ENCODE results near the gene UBE2E2.

UBE2E2 gene

GRCh38 chr3:23276913-23277658 lies 74.0 kb downstream of the UBE2E2 start:
- 0 out of 2 replicates have a peak, but pooled peaks cover 4% of the 10 kb centered on the region for H3K9me3 ChIP-seq (ENCODE audit: insufficient read depth, low read depth, low read length)
- no peak overlapping the region for H3K4me3 ChIP-seq (ENCODE audit: low read length)
- 87% methylated on average over 6 of the region's 7 CpGs for WGBS
- H3K27ac ChIP-seq (ENCODE audit: low read depth, low read length), result no peak overlapping the region
- H3K4me1 ChIP-seq (ENCODE audit: insufficient read depth, low read length), result peaks cover 11% of the 10 kb centered on the region; the same call in 1 of the 2 replicates
- H3K27me3 ChIP-seq (ENCODE audit: insufficient read depth, low read length), result no peaks in the 10 kb centered on the region
- H3K9ac ChIP-seq (ENCODE audit: low read depth, low read length), result no peak overlapping the region
- H3K36me3 ChIP-seq (ENCODE audit: insufficient read depth, low read length), result no peaks in the 10 kb centered on the region

GRCh38 chr3:23277688-23278087 lies 74.6 kb downstream of the UBE2E2 start:
- no peak overlapping the region for H3K27ac ChIP-seq (ENCODE audit: low read depth, low read length)
- H3K4me1 ChIP-seq (ENCODE audit: insufficient read depth, low read length), result peaks cover 11% of the 10 kb centered on the region; the same call in 1 of the 2 replicates
- no peak overlapping the region for H3K9ac ChIP-seq (ENCODE audit: low read depth, low read length)
- H3K4me3 ChIP-seq (ENCODE audit: low read length), result no peak overlapping the region
- no peaks in the 10 kb centered on the region for H3K36me3 ChIP-seq (ENCODE audit: insufficient read depth, low read length)
- no peaks in the 10 kb centered on the region for H3K9me3 ChIP-seq (ENCODE audit: insufficient read depth, low read depth, low read length)
- WGBS, result 86% methylated on average over 2 of the region's 3 CpGs
- H3K27me3 ChIP-seq (ENCODE audit: insufficient read depth, low read length), result no peaks in the 10 kb centered on the region

GRCh38 chr3:23283625-23284024 lies 80.5 kb downstream of the UBE2E2 start:
- H3K36me3 ChIP-seq (ENCODE audit: insufficient read depth, low read length), result no peaks in the 10 kb centered on the region
- H3K9ac ChIP-seq (ENCODE audit: low read depth, low read length), result no peak overlapping the region
- H3K4me1 ChIP-seq (ENCODE audit: insufficient read depth, low read length), result peaks cover 8% of the 10 kb centered on the region
- H3K27me3 ChIP-seq (ENCODE audit: insufficient read depth, low read length), result no peaks in the 10 kb centered on the region
- no peak overlapping the region for H3K4me3 ChIP-seq (ENCODE audit: low read length)
- H3K9me3 ChIP-seq (ENCODE audit: insufficient read depth, low read depth, low read length), result no peaks in the 10 kb centered on the region
- no peak overlapping the region for H3K27ac ChIP-seq (ENCODE audit: low read depth, low read length)
- 88% methylated on average over 5 of the region's 5 CpGs for WGBS

- H3K36me3 ChIP-seq (ENCODE audit: insufficient read depth, low read length), result no peaks in the 10 kb centered on the region
- H3K4me1 ChIP-seq (ENCODE audit: insufficient read depth, low read length), result peaks cover 12% of the 10 kb centered on the region
- H3K27me3 ChIP-seq (ENCODE audit: insufficient read depth, low read length), result no peaks in the 10 kb centered on the region
- H3K4me3 ChIP-seq (ENCODE audit: low read length), result no peak overlapping the region
- no peak overlapping the region for H3K9ac ChIP-seq (ENCODE audit: low read depth, low read length)
- 91% methylated on average over 1 of the region's 1 CpG for WGBS
- no peaks in the 10 kb centered on the region for H3K9me3 ChIP-seq (ENCODE audit: insufficient read depth, low read depth, low read length)
- H3K27ac ChIP-seq (ENCODE audit: low read depth, low read length), result no peak overlapping the region
These were observed 85.2 kb downstream of the UBE2E2 start for GRCh38 chr3:23288286-23288685.

- Histone ChIP-seq H3K27ac (ENCODE audit: low read depth, low read length) (no peak overlapping the region), H3K4me1 (ENCODE audit: insufficient read depth, low read length) (peaks cover 12% of the 10 kb centered on the region), H3K27me3 (ENCODE audit: insufficient read depth, low read length) (no peaks in the 10 kb centered on the region), H3K36me3 (ENCODE audit: insufficient read depth, low read length) (no peaks in the 10 kb centered on the region), H3K4me3 (ENCODE audit: low read length) (no peak overlapping the region), H3K9ac (ENCODE audit: low read depth, low read length) (no peak overlapping the region), H3K9me3 (ENCODE audit: insufficient read depth, low read depth, low read length) (no peaks in the 10 kb centered on the region)
- WGBS, result 33% methylated on average over 1 of the region's 2 CpGs
These were observed 85.6 kb downstream of the UBE2E2 start for GRCh38 chr3:23288715-23289114.

- Histone ChIP-seq H3K27ac (ENCODE audit: low read depth, low read length) (no peak overlapping the region), H3K9ac (ENCODE audit: low read depth, low read length) (no peak overlapping the region), H3K9me3 (ENCODE audit: insufficient read depth, low read depth, low read length) (no peaks in the 10 kb centered on the region), H3K4me1 (ENCODE audit: insufficient read depth, low read length) (peaks cover 12% of the 10 kb centered on the region), H3K36me3 (ENCODE audit: insufficient read depth, low read length) (no peaks in the 10 kb centered on the region), H3K4me3 (ENCODE audit: low read length) (no peak overlapping the region), H3K27me3 (ENCODE audit: insufficient read depth, low read length) (no peaks in the 10 kb centered on the region)
- 95% methylated on average over 1 of the region's 1 CpG for WGBS
These were observed 89.3 kb downstream of the UBE2E2 start for GRCh38 chr3:23292432-23292831.

- Histone ChIP-seq H3K27ac (ENCODE audit: low read depth, low read length) (no peak overlapping the region), H3K9ac (ENCODE audit: low read depth, low read length) (no peak overlapping the region), H3K4me3 (ENCODE audit: low read length) (no peak overlapping the region), H3K4me1 (ENCODE audit: insufficient read depth, low read length) (no peaks in the 10 kb centered on the region; the same call in 1 of the 2 replicates), H3K27me3 (ENCODE audit: insufficient read depth, low read length) (no peaks in the 10 kb centered on the region), H3K36me3 (ENCODE audit: insufficient read depth, low read length) (no peaks in the 10 kb centered on the region), H3K9me3 (ENCODE audit: insufficient read depth, low read depth, low read length) (no peaks in the 10 kb centered on the region)
These were observed 91.8 kb downstream of the UBE2E2 start for GRCh38 chr3:23294770-23295387.

GRCh38 chr3:23301819-23302218 lies 98.7 kb downstream of the UBE2E2 start:
- H3K9me3 ChIP-seq (ENCODE audit: insufficient read depth, low read depth, low read length), result no peaks in the 10 kb centered on the region
- 95% methylated on average over 5 of the region's 5 CpGs for WGBS
- H3K27ac ChIP-seq (ENCODE audit: low read depth, low read length), result no peak overlapping the region
- H3K9ac ChIP-seq (ENCODE audit: low read depth, low read length), result no peak overlapping the region
- no peak overlapping the region for H3K4me3 ChIP-seq (ENCODE audit: low read length)
- no peaks in the 10 kb centered on the region for H3K4me1 ChIP-seq (ENCODE audit: insufficient read depth, low read length)
- no peaks in the 10 kb centered on the region for H3K27me3 ChIP-seq (ENCODE audit: insufficient read depth, low read length)
- no peaks in the 10 kb centered on the region for H3K36me3 ChIP-seq (ENCODE audit: insufficient read depth, low read length)

- Histone ChIP-seq H3K36me3 (ENCODE audit: insufficient read depth, low read length) (no peaks in the 10 kb centered on the region), H3K4me1 (ENCODE audit: insufficient read depth, low read length) (no peaks in the 10 kb centered on the region), H3K27me3 (ENCODE audit: insufficient read depth, low read length) (no peaks in the 10 kb centered on the region), H3K27ac (ENCODE audit: low read depth, low read length) (no peak overlapping the region), H3K9ac (ENCODE audit: low read depth, low read length) (no peak overlapping the region), H3K9me3 (ENCODE audit: insufficient read depth, low read depth, low read length) (no peaks in the 10 kb centered on the region), H3K4me3 (ENCODE audit: low read length) (no peak overlapping the region)
- WGBS, result 100% methylated on average over 1 of the region's 1 CpG
These were observed 99.1 kb downstream of the UBE2E2 start for GRCh38 chr3:23302271-23302670.

GRCh38 chr3:23303601-23304217 lies 100.6 kb downstream of the UBE2E2 start:
- Histone ChIP-seq H3K27ac (ENCODE audit: low read depth, low read length) (no peak overlapping the region), H3K9me3 (ENCODE audit: insufficient read depth, low read depth, low read length) (no peaks in the 10 kb centered on the region), H3K4me3 (ENCODE audit: low read length) (no peak overlapping the region), H3K9ac (ENCODE audit: low read depth, low read length) (no peak overlapping the region), H3K36me3 (ENCODE audit: insufficient read depth, low read length) (no peaks in the 10 kb centered on the region), H3K4me1 (ENCODE audit: insufficient read depth, low read length) (no peaks in the 10 kb centered on the region), H3K27me3 (ENCODE audit: insufficient read depth, low read length) (no peaks in the 10 kb centered on the region)
- 92% methylated on average over 5 of the region's 6 CpGs for WGBS

- Histone ChIP-seq H3K4me1 (ENCODE audit: insufficient read depth, low read length) (no peaks in the 10 kb centered on the region), H3K9me3 (ENCODE audit: insufficient read depth, low read depth, low read length) (no peaks in the 10 kb centered on the region), H3K36me3 (ENCODE audit: insufficient read depth, low read length) (no peaks in the 10 kb centered on the region), H3K9ac (ENCODE audit: low read depth, low read length) (no peak overlapping the region), H3K27me3 (ENCODE audit: insufficient read depth, low read length) (no peaks in the 10 kb centered on the region), H3K4me3 (ENCODE audit: low read length) (no peak overlapping the region), H3K27ac (ENCODE audit: low read depth, low read length) (no peak overlapping the region)
- no CpG with 5 or more reads among the region's 1 CpG for WGBS
These were observed 101.3 kb downstream of the UBE2E2 start for GRCh38 chr3:23304424-23304823.
